ENCODE data around the gene ANTXR1. TPM values are rescaled to one million over a fixed set of nuclear protein-coding genes. Genes with fewer than 3 reads are reported as not detected.
A peak's percentile ranks its signal among the peaks of the same experiment; 100 is the strongest.

ANTXR1 gene
- total RNA-seq, 1 donor from 2014 or later: 73.4 TPM

DNA sequence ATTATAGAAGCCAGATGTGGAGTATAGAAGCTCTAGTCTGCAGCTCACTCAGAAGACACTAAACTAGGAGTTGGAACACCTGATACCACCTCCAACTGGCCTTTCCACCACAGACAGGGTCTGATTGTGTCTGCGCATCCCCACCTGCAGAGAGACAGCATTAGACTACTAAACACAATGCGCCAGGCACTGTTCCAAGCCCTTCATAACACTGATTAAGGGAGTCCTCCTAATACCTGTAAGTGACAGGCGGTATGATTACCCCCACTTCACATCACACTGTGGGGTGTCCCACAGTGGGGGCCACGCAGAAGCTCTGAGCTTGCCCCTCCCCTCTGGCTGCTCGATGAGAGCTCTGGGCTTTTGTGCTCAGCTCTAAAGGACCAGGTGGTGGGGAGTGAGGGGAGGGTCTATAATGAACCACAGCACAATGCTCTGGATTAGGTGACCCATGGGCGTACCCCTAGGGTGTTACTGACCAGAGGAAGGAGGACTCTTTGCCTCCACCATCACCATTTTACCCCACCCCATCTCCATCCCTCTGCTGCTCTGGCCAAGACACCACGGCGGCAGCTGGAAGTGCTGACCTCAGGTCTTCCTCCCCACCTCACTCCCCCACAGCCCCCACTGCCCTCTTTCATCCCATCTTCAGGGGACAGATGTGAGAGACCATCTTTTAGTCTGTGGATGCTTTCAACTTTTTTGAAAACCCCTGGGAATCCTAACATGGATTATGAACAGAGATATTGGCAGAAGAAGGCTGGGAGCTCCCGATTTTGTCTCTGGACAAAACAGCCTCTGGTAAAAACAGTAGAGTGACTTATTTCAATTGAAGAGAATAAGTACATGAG, 228.9 kb downstream of the ANTXR1 start:
- H3K36me3 Mint-ChIP-seq (ENCODE audit: insufficient read depth): peaks cover 23% of the 10 kb centered on the region
- no peak overlapping the region for H3K4me3 Mint-ChIP-seq (ENCODE audit: low read depth)
- no peaks in the 10 kb centered on the region for H3K9me3 Mint-ChIP-seq (ENCODE audit: low read depth)
- DNase-seq (ENCODE audit: low spot score, unreplicated experiment): no peak
- no peaks in the 10 kb centered on the region for H3K27me3 Mint-ChIP-seq
- H3K4me1 Mint-ChIP-seq (ENCODE audit: low read depth): peaks cover 5% of the 10 kb centered on the region
- no peak overlapping the region for H3K27ac Mint-ChIP-seq
- TF ChIP-seq, protein P1, sequence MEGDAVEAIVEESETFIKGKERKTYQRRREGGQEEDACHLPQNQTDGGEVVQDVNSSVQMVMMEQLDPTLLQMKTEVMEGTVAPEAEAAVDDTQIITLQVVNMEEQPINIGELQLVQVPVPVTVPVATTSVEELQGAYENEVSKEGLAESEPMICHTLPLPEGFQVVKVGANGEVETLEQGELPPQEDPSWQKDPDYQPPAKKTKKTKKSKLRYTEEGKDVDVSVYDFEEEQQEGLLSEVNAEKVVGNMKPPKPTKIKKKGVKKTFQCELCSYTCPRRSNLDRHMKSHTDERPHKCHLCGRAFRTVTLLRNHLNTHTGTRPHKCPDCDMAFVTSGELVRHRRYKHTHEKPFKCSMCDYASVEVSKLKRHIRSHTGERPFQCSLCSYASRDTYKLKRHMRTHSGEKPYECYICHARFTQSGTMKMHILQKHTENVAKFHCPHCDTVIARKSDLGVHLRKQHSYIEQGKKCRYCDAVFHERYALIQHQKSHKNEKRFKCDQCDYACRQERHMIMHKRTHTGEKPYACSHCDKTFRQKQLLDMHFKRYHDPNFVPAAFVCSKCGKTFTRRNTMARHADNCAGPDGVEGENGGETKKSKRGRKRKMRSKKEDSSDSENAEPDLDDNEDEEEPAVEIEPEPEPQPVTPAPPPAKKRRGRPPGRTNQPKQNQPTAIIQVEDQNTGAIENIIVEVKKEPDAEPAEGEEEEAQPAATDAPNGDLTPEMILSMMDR (IDR thresholded peaks at IDR 0.05; ENCODE audit: unreplicated experiment): no peak

DNA sequence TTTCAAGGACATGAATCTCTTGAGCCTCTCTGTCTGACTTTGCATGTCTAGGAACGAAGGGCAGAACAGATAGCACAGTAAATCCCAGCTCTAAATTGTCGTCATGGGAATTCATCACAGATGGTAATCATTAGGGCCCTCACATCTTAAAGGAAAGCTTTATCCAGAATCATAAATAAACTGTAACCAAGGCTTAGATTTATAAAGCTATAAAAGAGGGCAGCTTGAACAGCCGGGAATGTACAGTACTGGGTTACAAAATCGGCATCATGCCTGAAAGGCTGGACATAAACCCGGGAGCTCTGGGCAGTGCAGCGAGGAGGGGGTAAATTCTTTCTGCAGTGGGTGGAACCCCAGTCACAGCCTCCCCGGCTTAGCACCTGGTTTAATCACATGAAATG, 229.7 kb downstream of the ANTXR1 start:
- H3K27ac Mint-ChIP-seq: no peak overlapping the region
- DNase-seq (ENCODE audit: low spot score, unreplicated experiment): no peak
- H3K9me3 Mint-ChIP-seq (ENCODE audit: low read depth): no peaks in the 10 kb centered on the region
- H3K27me3 Mint-ChIP-seq: no peaks in the 10 kb centered on the region
- peaks cover 23% of the 10 kb centered on the region for H3K36me3 Mint-ChIP-seq (ENCODE audit: insufficient read depth)
- H3K4me3 Mint-ChIP-seq (ENCODE audit: low read depth): no peak overlapping the region
- H3K4me1 Mint-ChIP-seq (ENCODE audit: low read depth): peaks cover 5% of the 10 kb centered on the region
- TF ChIP-seq, protein P1 (IDR thresholded peaks at IDR 0.05; ENCODE audit: unreplicated experiment): no peak

DNA sequence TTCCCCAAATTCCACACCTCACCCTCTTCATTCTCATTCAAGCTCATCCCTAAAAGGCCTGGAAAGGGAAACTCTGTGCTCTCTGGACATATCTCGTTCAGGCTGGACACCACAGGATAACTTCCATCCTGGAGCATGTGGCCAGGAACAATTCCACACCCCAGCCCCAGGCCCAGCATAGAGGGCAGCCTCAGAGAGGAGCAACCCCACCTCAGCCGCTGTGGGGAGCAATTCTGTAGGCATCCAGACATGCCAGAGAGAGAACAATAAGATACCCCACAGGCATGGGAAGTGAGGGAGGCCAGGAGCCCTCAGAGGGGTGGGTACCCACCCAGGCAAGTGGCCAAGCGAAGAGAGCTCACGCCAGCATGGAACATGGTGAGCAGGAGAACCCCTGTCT, 230.7 kb downstream of the ANTXR1 start:
- H3K27ac Mint-ChIP-seq: peak overlapping the region; percentile 24
- H3K9me3 Mint-ChIP-seq (ENCODE audit: low read depth): no peaks in the 10 kb centered on the region
- H3K4me1 Mint-ChIP-seq (ENCODE audit: low read depth): peaks cover 9% of the 10 kb centered on the region
- H3K36me3 Mint-ChIP-seq (ENCODE audit: insufficient read depth): peaks cover 21% of the 10 kb centered on the region
- H3K27me3 Mint-ChIP-seq: no peaks in the 10 kb centered on the region
- no peak for DNase-seq (ENCODE audit: low spot score, unreplicated experiment)
- TF ChIP-seq, protein P1 (IDR thresholded peaks at IDR 0.05; ENCODE audit: unreplicated experiment): no peak
- no peak overlapping the region for H3K4me3 Mint-ChIP-seq (ENCODE audit: low read depth)

DNA sequence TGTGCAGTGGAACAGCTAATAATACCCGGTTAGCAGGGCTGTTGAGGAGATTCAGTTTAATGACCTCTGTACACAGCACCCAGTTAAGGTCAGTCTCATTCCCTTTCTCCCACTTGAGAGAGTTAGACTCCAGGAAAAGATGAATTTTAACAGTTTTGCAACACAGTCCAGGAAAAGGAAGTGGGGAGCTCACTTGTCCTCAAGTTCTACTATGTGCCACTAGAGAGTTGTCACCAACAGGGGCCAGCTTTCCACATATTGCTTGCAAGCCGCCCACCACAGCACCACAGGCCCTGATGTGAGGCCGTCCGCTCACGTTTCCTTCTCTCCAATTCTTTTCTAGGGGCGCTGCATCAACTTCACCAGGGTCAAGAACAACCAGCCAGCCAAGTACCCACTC, 231.9 kb downstream of the ANTXR1 start:
- H3K27me3 Mint-ChIP-seq: no peaks in the 10 kb centered on the region
- H3K9me3 Mint-ChIP-seq (ENCODE audit: low read depth): no peaks in the 10 kb centered on the region
- H3K27ac Mint-ChIP-seq: no peak overlapping the region
- no peak overlapping the region for H3K4me3 Mint-ChIP-seq (ENCODE audit: low read depth)
- TF ChIP-seq, protein P1 (IDR thresholded peaks at IDR 0.05; ENCODE audit: unreplicated experiment): no peak
- H3K36me3 Mint-ChIP-seq (ENCODE audit: insufficient read depth): peaks cover 17% of the 10 kb centered on the region
- H3K4me1 Mint-ChIP-seq (ENCODE audit: low read depth): peaks cover 9% of the 10 kb centered on the region
- no peak for DNase-seq (ENCODE audit: low spot score, unreplicated experiment)

DNA sequence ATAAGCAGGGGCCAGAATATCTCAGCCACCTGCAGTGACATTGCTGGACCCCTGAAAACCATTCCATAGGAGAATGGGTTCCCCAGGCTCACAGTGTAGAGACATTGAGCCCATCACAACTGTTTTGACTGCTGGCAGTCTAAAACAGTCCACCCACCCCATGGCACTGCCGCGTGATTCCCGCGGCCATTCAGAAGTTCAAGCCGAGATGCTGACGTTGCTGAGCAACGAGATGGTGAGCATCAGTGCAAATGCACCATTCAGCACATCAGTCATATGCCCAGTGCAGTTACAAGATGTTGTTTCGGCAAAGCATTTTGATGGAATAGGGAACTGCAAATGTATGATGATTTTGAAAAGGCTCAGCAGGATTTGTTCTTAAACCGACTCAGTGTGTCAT, 234.6 kb downstream of the ANTXR1 start:
- no peak overlapping the region for H3K27ac Mint-ChIP-seq
- DNase-seq (ENCODE audit: low spot score, unreplicated experiment): no peak
- H3K9me3 Mint-ChIP-seq (ENCODE audit: low read depth): no peaks in the 10 kb centered on the region
- H3K27me3 Mint-ChIP-seq: no peaks in the 10 kb centered on the region
- H3K36me3 Mint-ChIP-seq (ENCODE audit: insufficient read depth): peaks cover 14% of the 10 kb centered on the region
- H3K4me1 Mint-ChIP-seq (ENCODE audit: low read depth): peaks cover 9% of the 10 kb centered on the region
- H3K4me3 Mint-ChIP-seq (ENCODE audit: low read depth): no peak overlapping the region
- TF ChIP-seq, protein P1 (IDR thresholded peaks at IDR 0.05; ENCODE audit: unreplicated experiment): no peak

Data from progenitor cell of endocrine pancreas (in vitro differentiated cells).